WERI-Rb-1 (cell line): ENCODE results near the gene MAP3K5.
"Not testable (repeated sequence)": the region's sequence is repeated elsewhere in the genome, so short reads cannot be mapped to it uniquely, and the experiment has no call there.

Experiments used
- DNase-seq: peaks from one replicate; pipeline ENCODE4 v3.0.0-alpha.2; 2020
- H3K27ac ChIP-seq: fragments of 250-450 bp; sonication (Bioruptor Pico); 2 replicates; pipeline ENCODE4 v1.5.1; 2020; ENCODE audit warnings: mild to moderate bottlenecking, moderate library complexity
- H3K27me3 ChIP-seq: fragments of 250-450 bp; sonication (Bioruptor Pico); 2 replicates; pipeline ENCODE4 v1.5.1; 2021; ENCODE audit warnings: mild to moderate bottlenecking, low read depth, moderate library complexity; ENCODE audit not compliant: insufficient read depth, severe bottlenecking
- H3K36me3 ChIP-seq: fragments of 250-450 bp; sonication (Bioruptor Pico); 2 replicates; pipeline ENCODE4 v1.5.1; 2020; ENCODE audit warnings: mild to moderate bottlenecking, moderate library complexity
- H3K4me3 ChIP-seq: 2 replicates; pipeline ENCODE4 v1.5.1; 2011; ENCODE audit warnings: low read depth, mild to moderate bottlenecking, control low read depth, low read length
- H3K9me3 ChIP-seq: fragments of 250-450 bp; sonication (Bioruptor Pico); 2 replicates; pipeline ENCODE4 v1.5.1; 2021; ENCODE audit warnings: mild to moderate bottlenecking, moderate library complexity; ENCODE audit not compliant: severe bottlenecking
- CTCF ChIP-seq: IDR thresholded peaks from 2 replicates; pipeline ENCODE4 v1.5.1; 2011; ENCODE audit warnings: low read depth, mild to moderate bottlenecking, control low read depth, inconsistent platforms, low read length

Gene MAP3K5

GRCh38 chr6:136699358-136699757 is 92.9 kb downstream of the MAP3K5 start:
- Histone ChIP-seq H3K9me3 (no peaks in the 10 kb centered on the region), H3K27ac (no peak overlapping the region), H3K36me3 (no peaks in the 10 kb centered on the region; the same call in 1 of the 2 replicates), H3K27me3 (no peaks in the 10 kb centered on the region), H3K4me3 (no peak overlapping the region)
- no peak for DNase-seq
- TF ChIP-seq CTCF, result no peak

GRCh38 chr6:136696783-136697364 is 95.4 kb downstream of the MAP3K5 start:
- Histone ChIP-seq H3K27me3 (no peaks in the 10 kb centered on the region), H3K9me3 (no peaks in the 10 kb centered on the region), H3K4me3 (no peak overlapping the region), H3K36me3 (no peaks in the 10 kb centered on the region; the same call in 1 of the 2 replicates), H3K27ac (no peak overlapping the region)
- TF ChIP-seq CTCF, result no peak
- DNase-seq, result no peak

- H3K27me3 ChIP-seq, result no peaks in the 10 kb centered on the region
- H3K27ac ChIP-seq, result no peak overlapping the region
- no peaks in the 10 kb centered on the region; the same call in 1 of the 2 replicates for H3K36me3 ChIP-seq
- no peaks in the 10 kb centered on the region for H3K9me3 ChIP-seq
- TF ChIP-seq CTCF, result no peak
- no peak for DNase-seq
- no peak overlapping the region for H3K4me3 ChIP-seq
Observed at GRCh38 chr6:136696238-136696637, 96.0 kb downstream of the MAP3K5 start.

GRCh38 chr6:136695412-136695811 is 96.9 kb downstream of the MAP3K5 start:
- H3K27me3 ChIP-seq, result no peaks in the 10 kb centered on the region
- no peak overlapping the region for H3K27ac ChIP-seq
- no peak for DNase-seq
- no peaks in the 10 kb centered on the region; the same call in 1 of the 2 replicates for H3K36me3 ChIP-seq
- no peaks in the 10 kb centered on the region for H3K9me3 ChIP-seq
- no peak overlapping the region for H3K4me3 ChIP-seq
- TF ChIP-seq CTCF, result no peak

- H3K27ac ChIP-seq, result no peak overlapping the region
- no peak for TF ChIP-seq CTCF
- no peak for DNase-seq
Observed at GRCh38 chr6:136693090-136693489, 99.2 kb downstream of the MAP3K5 start.

GRCh38 chr6:136687894-136688293 is 104.4 kb downstream of the MAP3K5 start:
- H3K9me3 ChIP-seq, H3K4me3 ChIP-seq, H3K27ac ChIP-seq, DNase-seq, H3K27me3 ChIP-seq, H3K36me3 ChIP-seq: not testable (repeated sequence)

More at GRCh38 chr6:136693090-136693489, 99.2 kb downstream of the MAP3K5 start:
- Histone ChIP-seq H3K27me3 (no peaks in the 10 kb centered on the region), H3K36me3 (no peaks in the 10 kb centered on the region; the same call in 1 of the 2 replicates), H3K9me3 (peaks cover under 1% of the 10 kb centered on the region), H3K4me3 (no peak overlapping the region)
